LNCAP (cell line): ENCODE results near the gene GPR68.

Experiments used
- TF ChIP-seq, protein P1 (sequence below): fragments of 450-650 bp; IDR thresholded peaks from 2 replicates; pipeline ENCODE4 v1.5.1; 2017; ENCODE audit warnings: mild to moderate bottlenecking

GPR68 gene

DNA sequence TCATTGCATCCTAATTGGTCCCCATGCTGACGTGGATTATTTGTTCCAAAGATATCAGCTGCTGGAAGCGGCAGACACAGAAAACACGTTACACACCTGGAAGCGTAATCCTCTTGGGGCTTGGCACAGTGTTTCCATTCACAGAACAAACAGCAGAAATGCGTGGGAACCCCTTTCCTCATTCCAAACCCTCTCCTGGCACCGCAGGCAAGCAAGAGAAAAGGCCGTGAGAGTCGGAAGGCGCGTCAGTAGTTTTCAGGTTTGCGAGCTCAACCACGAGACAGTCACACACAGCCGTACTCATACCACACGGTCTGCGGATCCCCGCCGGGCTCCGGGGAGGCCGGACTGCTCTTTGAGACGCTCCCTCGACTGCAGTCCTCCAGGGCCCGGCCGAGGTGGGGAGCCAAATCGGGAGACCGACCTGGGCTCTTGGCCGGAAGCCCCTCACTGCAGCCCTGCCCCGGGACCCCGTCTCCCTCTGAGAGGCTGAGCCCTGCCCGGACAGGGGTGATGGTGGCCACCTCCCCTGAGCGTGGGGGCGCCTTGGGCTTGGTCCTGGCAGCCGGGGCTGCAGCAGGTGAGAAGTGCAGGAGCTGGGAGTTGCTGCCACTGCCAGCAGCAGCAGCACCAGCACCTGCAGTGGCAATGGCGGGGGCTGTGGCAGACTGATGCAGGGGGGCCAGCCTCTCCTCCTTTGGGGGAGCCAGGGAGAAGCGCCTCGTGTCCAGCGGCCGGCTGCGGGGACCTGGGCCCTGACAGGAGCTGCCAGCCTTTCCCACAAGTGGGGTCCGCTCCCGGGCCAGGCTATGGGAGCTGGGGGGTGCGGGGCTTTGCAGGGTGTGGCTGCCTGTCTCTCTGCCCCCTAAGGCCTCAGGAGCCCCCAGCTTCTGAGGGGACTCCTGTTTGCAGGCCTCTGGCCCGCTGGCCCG, 28.1 kb upstream of the GPR68 start:
- TF ChIP-seq, protein P1, sequence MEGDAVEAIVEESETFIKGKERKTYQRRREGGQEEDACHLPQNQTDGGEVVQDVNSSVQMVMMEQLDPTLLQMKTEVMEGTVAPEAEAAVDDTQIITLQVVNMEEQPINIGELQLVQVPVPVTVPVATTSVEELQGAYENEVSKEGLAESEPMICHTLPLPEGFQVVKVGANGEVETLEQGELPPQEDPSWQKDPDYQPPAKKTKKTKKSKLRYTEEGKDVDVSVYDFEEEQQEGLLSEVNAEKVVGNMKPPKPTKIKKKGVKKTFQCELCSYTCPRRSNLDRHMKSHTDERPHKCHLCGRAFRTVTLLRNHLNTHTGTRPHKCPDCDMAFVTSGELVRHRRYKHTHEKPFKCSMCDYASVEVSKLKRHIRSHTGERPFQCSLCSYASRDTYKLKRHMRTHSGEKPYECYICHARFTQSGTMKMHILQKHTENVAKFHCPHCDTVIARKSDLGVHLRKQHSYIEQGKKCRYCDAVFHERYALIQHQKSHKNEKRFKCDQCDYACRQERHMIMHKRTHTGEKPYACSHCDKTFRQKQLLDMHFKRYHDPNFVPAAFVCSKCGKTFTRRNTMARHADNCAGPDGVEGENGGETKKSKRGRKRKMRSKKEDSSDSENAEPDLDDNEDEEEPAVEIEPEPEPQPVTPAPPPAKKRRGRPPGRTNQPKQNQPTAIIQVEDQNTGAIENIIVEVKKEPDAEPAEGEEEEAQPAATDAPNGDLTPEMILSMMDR, result no peak

DNA sequence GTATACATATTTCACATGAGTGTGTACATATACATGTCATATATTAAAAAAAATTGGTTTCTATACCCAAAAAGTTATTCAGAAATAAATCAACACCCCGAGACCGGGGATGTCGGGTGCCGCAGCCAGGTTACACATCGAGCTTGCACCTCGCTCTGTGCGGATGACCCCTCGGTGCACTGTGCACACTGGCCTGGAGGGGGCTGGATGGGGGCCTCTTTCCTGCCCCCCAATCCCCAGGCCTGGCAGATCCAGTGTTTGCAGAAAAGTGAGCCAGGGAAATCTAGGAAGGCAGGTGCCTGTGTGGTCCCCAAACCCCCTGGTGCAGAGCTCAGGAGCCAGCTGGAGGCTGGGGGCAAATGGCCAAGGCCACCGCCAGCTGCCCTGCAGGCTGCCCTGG, 27.1 kb upstream of the GPR68 start:
- TF ChIP-seq, protein P1, result no peak

DNA sequence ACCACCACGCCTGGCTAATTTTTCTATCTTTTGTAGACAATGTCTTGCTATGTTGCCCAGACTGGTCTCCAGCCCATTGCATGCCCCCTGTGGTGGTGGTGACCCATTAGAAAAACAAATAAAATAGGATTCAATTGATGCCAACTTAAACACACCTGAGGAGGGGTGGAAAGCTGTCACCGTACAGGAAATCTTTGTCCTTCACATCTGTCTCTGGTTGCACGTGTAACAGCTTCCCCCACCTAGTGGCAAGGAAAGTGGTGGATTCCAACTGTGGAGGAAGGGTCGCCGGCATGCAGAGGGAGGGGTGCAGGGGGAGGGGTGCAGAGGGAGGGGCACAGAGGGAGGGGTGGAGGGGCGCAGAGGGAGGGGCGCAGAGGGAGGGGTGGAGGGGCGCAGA, 26.1 kb upstream of the GPR68 start:
- TF ChIP-seq, protein P1, result no peak

DNA sequence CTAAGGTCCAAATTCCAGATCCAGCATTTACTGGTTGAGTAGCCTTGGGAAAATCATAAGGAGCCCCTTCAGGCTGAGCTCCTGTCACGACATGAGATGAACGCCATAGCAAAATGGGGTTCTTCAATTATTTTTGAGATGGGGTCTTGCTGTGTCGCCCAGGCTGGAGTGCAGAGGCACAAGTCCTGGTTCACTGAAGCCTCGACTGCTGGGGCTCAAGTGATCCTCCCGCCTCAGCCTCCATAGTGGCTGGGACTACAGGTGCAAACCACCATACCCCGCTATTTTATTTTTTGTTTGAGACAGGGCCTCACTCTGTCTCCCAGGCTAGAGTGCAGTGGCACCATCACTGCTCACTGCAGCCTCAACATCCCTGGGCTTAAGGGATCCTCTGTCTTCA, 25.7 kb upstream of the GPR68 start:
- TF ChIP-seq, protein P1, result no peak

DNA sequence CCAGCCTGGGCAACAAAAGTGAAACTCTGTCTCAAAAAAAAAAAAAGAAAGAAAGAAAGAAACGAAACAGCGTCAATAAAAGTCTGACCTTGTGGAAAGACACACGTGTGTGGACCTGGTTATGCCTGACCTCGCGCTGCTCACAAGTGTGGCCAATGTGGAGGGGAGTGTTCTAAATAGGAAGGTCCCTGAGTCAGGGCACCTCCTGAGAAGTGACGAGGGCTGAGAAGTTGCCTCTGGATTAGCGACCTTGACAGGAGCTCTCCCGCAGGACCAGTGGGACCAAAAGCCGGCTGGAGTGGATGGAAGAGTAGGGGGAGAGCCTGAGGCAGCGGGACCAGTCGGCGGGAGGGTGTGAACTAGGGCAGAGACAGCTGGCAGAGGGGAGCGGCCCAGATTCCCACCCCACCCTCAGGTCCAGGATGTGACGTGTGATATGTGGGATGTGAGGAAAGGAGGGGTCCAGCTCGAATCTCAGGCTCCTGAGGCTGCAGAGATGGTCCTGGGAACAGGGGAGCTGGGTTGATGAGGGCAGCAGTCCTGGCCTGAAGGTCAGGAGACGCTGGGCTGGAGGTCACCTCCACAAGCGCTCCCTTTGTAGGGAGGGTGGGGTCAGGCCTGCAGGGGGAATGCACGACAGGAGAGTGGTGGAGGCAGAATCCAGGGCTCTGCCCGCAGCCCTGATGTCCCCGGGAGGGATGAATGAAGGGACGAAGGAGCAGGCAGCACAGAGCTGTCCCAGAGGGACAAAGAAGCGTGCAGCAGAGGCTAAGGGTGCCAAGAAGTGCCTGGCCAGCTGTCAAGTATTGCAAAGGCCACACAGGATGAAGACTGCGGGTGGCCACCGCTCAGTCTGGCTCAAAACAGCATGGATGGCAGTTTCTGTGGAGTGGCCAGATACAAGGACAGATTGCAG, 24.8 kb upstream of the GPR68 start:
- TF ChIP-seq, protein P1, result no peak

DNA sequence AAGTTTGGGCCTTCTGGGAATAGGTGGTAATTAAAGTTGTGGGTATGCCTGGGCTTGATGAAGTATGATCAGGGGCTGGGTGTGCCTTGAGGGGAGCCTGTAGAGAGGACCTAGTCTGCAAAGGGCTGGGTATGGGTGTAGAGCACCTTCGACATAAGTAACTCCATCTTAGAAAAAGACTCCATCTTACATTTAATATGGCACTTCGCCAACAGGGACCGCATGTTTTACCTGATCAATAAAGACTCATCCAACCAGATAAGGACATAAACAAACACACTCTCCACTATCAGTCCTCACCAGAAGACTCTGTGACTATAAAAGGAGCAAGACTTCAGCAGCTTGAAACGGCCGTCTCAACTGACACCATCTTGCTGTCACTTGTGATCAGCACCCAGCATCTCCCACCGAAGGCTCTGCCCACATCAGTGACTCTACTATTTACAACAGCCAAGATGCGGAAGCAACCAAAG, 23.5 kb upstream of the GPR68 start:
- TF ChIP-seq, protein P1, result no peak

DNA sequence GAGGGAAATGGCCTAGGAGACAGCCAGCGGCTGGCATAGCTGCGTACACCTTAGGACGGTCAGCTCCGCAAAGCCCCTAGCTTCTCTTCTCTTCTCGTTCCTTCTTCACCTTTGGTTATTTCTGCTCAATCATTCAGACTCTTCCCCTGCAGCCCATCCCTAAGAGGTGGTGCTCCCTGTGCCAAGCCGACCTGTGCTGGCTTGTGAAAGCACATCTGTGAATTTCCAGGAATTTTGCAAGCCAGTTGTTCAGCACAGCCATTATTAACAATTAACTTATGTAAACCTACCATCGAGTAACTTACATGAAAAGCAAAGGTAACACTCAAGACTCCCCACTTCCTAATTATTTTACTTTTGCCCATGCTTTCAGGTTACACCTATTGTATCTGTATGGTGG, 20.9 kb upstream of the GPR68 start:
- TF ChIP-seq, protein P1, result no peak
